ENCODE measurements around the gene CDPF1. TPM values are rescaled to one million over a fixed set of nuclear protein-coding genes. Genes with fewer than 3 reads are reported as not detected.

The CDPF1 gene
- total and polyA plus RNA-seq, 2 experiments from 2014 or later, result 12.9 to 14.7 TPM

GRCh38 chr22:46212195-46212594 lies 37.9 kb downstream of the CDPF1 start:
- in situ Hi-C loops (cut with MboI), result no loop called here
- peaks cover 16% of the 10 kb centered on the region; the same call in 1 of the 2 replicates for H3K36me3 ChIP-seq (ENCODE audit: low read depth)
- H3K79me2 ChIP-seq (ENCODE audit: insufficient read depth), result no peaks in the 10 kb centered on the region
- no peak overlapping the region for H3K4me3 ChIP-seq
- H3F3A ChIP-seq (ENCODE audit: insufficient read depth), result no peaks in the 10 kb centered on the region
- no peak overlapping the region for H3K27ac ChIP-seq
- H3K27me3 ChIP-seq (replicated peaks; ENCODE audit: insufficient read depth), result no peaks in the 10 kb centered on the region
- DNase-seq, result no peak
- no peaks in the 10 kb centered on the region for H3K9me2 ChIP-seq (ENCODE audit: insufficient read depth)
- WGBS, 2 experiments (ENCODE audit: low coverage in 1 of 2, low lambda C conversion rate in 2 of 2, missing lambda C conversion rate in 2 of 2), result 80 to 81% methylated on average over 4 of the region's 4 CpGs
- H4K20me1 ChIP-seq (ENCODE audit: insufficient read depth), result no peaks in the 10 kb centered on the region
- H3K4me2 ChIP-seq (ENCODE audit: unreplicated experiment), result no peak overlapping the region
- no peak overlapping the region for H3K9ac ChIP-seq
- no peak overlapping the region for H2AFZ ChIP-seq
- TF ChIP-seq EZH2 (IDR thresholded peaks at IDR 0.05; ENCODE audit: insufficient read depth, poor library complexity, severe bottlenecking), result no peak
- no peak for TF ChIP-seq EZH2phosphoT487 (IDR thresholded peaks at IDR 0.05; ENCODE audit: insufficient read depth, low read depth)
- no peaks in the 10 kb centered on the region for H3K4me1 ChIP-seq (ENCODE audit: insufficient read depth)
- no peaks in the 10 kb centered on the region for H3K9me3 ChIP-seq (ENCODE audit: low read depth)

GRCh38 chr22:46209262-46209661 lies 40.8 kb downstream of the CDPF1 start:
- peaks cover 10% of the 10 kb centered on the region; the same call in 1 of the 2 replicates for H3K36me3 ChIP-seq (ENCODE audit: low read depth)
- no peak for TF ChIP-seq EZH2phosphoT487 (IDR thresholded peaks at IDR 0.05; ENCODE audit: insufficient read depth, low read depth)
- no peak for TF ChIP-seq EZH2 (IDR thresholded peaks at IDR 0.05; ENCODE audit: insufficient read depth, poor library complexity, severe bottlenecking)
- no peaks in the 10 kb centered on the region for H3K9me3 ChIP-seq (ENCODE audit: low read depth)
- H3F3A ChIP-seq (ENCODE audit: insufficient read depth), result no peaks in the 10 kb centered on the region
- no peaks in the 10 kb centered on the region for H3K9me2 ChIP-seq (ENCODE audit: insufficient read depth)
- H2AFZ ChIP-seq, result no peak overlapping the region
- DNase-seq, result peak; percentile 9
- H3K4me2 ChIP-seq (ENCODE audit: unreplicated experiment), result no peak overlapping the region
- H3K27ac ChIP-seq, result no peak overlapping the region
- no peaks in the 10 kb centered on the region for H3K4me1 ChIP-seq (ENCODE audit: insufficient read depth)
- H3K4me3 ChIP-seq, result no peak overlapping the region
- in situ Hi-C loops (cut with MboI), result no loop called here
- 92 to 97% methylated on average over 1 of the region's 1 CpG for WGBS, 2 experiments (ENCODE audit: low coverage in 1 of 2, low lambda C conversion rate in 2 of 2, missing lambda C conversion rate in 2 of 2)
- no peak overlapping the region for H3K9ac ChIP-seq
- no peaks in the 10 kb centered on the region for H3K27me3 ChIP-seq (replicated peaks; ENCODE audit: insufficient read depth)
- H3K79me2 ChIP-seq (ENCODE audit: insufficient read depth), result no peaks in the 10 kb centered on the region
- no peaks in the 10 kb centered on the region for H4K20me1 ChIP-seq (ENCODE audit: insufficient read depth)

- Histone ChIP-seq H3K4me1 (ENCODE audit: insufficient read depth) (no peaks in the 10 kb centered on the region), H3K4me3 (no peak overlapping the region), H3K9me3 (ENCODE audit: low read depth) (no peaks in the 10 kb centered on the region), H3K79me2 (ENCODE audit: insufficient read depth) (no peaks in the 10 kb centered on the region), H3K27ac (no peak overlapping the region), H2AFZ (no peak overlapping the region), H4K20me1 (ENCODE audit: insufficient read depth) (no peaks in the 10 kb centered on the region), H3K9ac (no peak overlapping the region), H3F3A (ENCODE audit: insufficient read depth) (no peaks in the 10 kb centered on the region), H3K27me3 (replicated peaks; ENCODE audit: insufficient read depth) (no peaks in the 10 kb centered on the region), H3K9me2 (ENCODE audit: insufficient read depth) (no peaks in the 10 kb centered on the region), H3K36me3 (ENCODE audit: low read depth) (0 out of 2 replicates have a peak, but pooled peaks cover 4% of the 10 kb centered on the region), H3K4me2 (ENCODE audit: unreplicated experiment) (no peak overlapping the region)
- in situ Hi-C loops (cut with MboI), result no loop called here
- WGBS, 2 experiments (ENCODE audit: low coverage in 1 of 2, low lambda C conversion rate in 2 of 2, missing lambda C conversion rate in 2 of 2), result 83 to 90% methylated on average over 7 of the region's 7 CpGs
- DNase-seq, result no peak
- TF ChIP-seq EZH2phosphoT487 (IDR thresholded peaks at IDR 0.05; ENCODE audit: insufficient read depth, low read depth) (no peak), EZH2 (IDR thresholded peaks at IDR 0.05; ENCODE audit: insufficient read depth, poor library complexity, severe bottlenecking) (no peak)
Observed at GRCh38 chr22:46203601-46203980, 46.5 kb downstream of the CDPF1 start.

GRCh38 chr22:46202897-46203600 lies 47.0 kb downstream of the CDPF1 start:
- H3K27me3 ChIP-seq (replicated peaks; ENCODE audit: insufficient read depth), result no peaks in the 10 kb centered on the region
- WGBS, 2 experiments (ENCODE audit: low coverage in 1 of 2, low lambda C conversion rate in 2 of 2, missing lambda C conversion rate in 2 of 2), result 88 to 92% methylated on average over 12 of the region's 12 CpGs

More at GRCh38 chr22:46202897-46203600, 47.0 kb downstream of the CDPF1 start:
- no peak overlapping the region for H2AFZ ChIP-seq
- no peak overlapping the region for H3K9ac ChIP-seq
- no peak overlapping the region for H3K4me3 ChIP-seq
- no peaks in the 10 kb centered on the region for H4K20me1 ChIP-seq (ENCODE audit: insufficient read depth)
- H3K36me3 ChIP-seq (ENCODE audit: low read depth), result 0 out of 2 replicates have a peak, but pooled peaks cover 4% of the 10 kb centered on the region
- no peaks in the 10 kb centered on the region for H3F3A ChIP-seq (ENCODE audit: insufficient read depth)
- H3K27ac ChIP-seq, result no peak overlapping the region
- no peaks in the 10 kb centered on the region for H3K9me2 ChIP-seq (ENCODE audit: insufficient read depth)
- H3K9me3 ChIP-seq (ENCODE audit: low read depth), result no peaks in the 10 kb centered on the region
- in situ Hi-C loops (cut with MboI), result no loop called here
- H3K4me1 ChIP-seq (ENCODE audit: insufficient read depth), result no peaks in the 10 kb centered on the region
- H3K4me2 ChIP-seq (ENCODE audit: unreplicated experiment), result no peak overlapping the region
- no peak for DNase-seq
- TF ChIP-seq EZH2phosphoT487 (IDR thresholded peaks at IDR 0.05; ENCODE audit: insufficient read depth, low read depth), result no peak
- no peak for TF ChIP-seq EZH2 (IDR thresholded peaks at IDR 0.05; ENCODE audit: insufficient read depth, poor library complexity, severe bottlenecking)
- no peaks in the 10 kb centered on the region for H3K79me2 ChIP-seq (ENCODE audit: insufficient read depth)

Data from GM23248 (cell line).